GM19452 (cell line): ENCODE data around the gene GTF3C1.
"Not testable (repeated sequence)": the region's sequence is repeated elsewhere in the genome, so short reads cannot be mapped to it uniquely, and the experiment has no call there.

ENCODE experiments used
- ATAC-seq: cut with Tn5 transposase; IDR thresholded peaks from one replicate; pipeline ENCODE4 v1.9.1; 2021; ENCODE audit not compliant: unreplicated experiment

The GTF3C1 gene

GRCh38 chr16:27464626-27465482 is 84.9 kb downstream of the GTF3C1 start:
- ATAC-seq: no peak

- ATAC-seq: no peak
Measured at GRCh38 chr16:27463741-27464591, 85.7 kb downstream of the GTF3C1 start.

- no peak for ATAC-seq
Measured at GRCh38 chr16:27462846-27463682, 86.6 kb downstream of the GTF3C1 start.

GRCh38 chr16:27462200-27462845 is 87.4 kb downstream of the GTF3C1 start:
- no peak for ATAC-seq

- no peak for ATAC-seq
Measured at GRCh38 chr16:27461483-27462171, 88.1 kb downstream of the GTF3C1 start.

- no peak for ATAC-seq
Measured at GRCh38 chr16:27460663-27461482, 88.8 kb downstream of the GTF3C1 start.

GRCh38 chr16:27460213-27460612 is 89.5 kb downstream of the GTF3C1 start:
- ATAC-seq: no peak

- no peak for ATAC-seq
Measured at GRCh38 chr16:27458987-27459688, 90.6 kb downstream of the GTF3C1 start.

GRCh38 chr16:27458258-27458657 is 91.5 kb downstream of the GTF3C1 start:
- ATAC-seq: no peak

- not testable (repeated sequence) for ATAC-seq
Measured at GRCh38 chr16:27457605-27457900, 92.2 kb downstream of the GTF3C1 start.

GRCh38 chr16:27455700-27456099 is 94.0 kb downstream of the GTF3C1 start:
- ATAC-seq: no peak

GRCh38 chr16:27453494-27453825 is 96.3 kb downstream of the GTF3C1 start:
- ATAC-seq: no peak

- no peak for ATAC-seq
Measured at GRCh38 chr16:27452569-27453493, 96.9 kb downstream of the GTF3C1 start.

GRCh38 chr16:27450196-27450549 is 99.5 kb downstream of the GTF3C1 start:
- ATAC-seq: no peak

GRCh38 chr16:27449434-27450195 is 100.1 kb downstream of the GTF3C1 start:
- ATAC-seq: no peak

- no peak for ATAC-seq
Measured at GRCh38 chr16:27448532-27449433, 100.9 kb downstream of the GTF3C1 start.
